NT2/D1 (cell line): ENCODE measurements around the gene ENTREP1.

Source experiments
- SUZ12 ChIP-seq: IDR thresholded peaks from 2 replicates; pipeline ENCODE4 v1.6.1; 2011; ENCODE audit not compliant: insufficient read length, insufficient read depth; ENCODE audit errors: extremely low read depth
- YY1 ChIP-seq: IDR thresholded peaks from 2 replicates; pipeline ENCODE4 v1.6.1; 2011; ENCODE audit not compliant: insufficient read length, insufficient read depth
- ZNF274 ChIP-seq: IDR thresholded peaks from 2 replicates; pipeline ENCODE4 v1.6.1; 2011; ENCODE audit warnings: mild to moderate bottlenecking, low read depth, low read length

DNA sequence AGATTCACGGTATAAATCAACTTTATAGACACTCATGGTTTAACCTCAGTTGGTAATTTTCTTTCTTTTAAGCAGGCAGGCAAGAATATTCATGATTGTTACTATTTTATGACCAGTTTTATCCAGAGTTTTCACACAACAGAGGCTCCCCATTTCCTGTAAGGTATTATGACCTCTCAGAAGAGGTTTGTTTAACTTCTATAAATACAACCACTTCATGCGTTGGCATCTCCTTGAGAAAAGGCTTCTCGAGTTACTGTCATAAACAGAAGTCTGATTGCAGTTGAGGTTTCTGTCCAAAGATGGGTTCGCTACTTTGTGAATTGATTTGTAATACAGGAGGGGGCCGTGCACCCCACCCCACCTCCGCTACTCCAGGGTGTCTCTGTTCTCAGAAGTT lies 55.3 kb downstream of the ENTREP1 start:
- TF ChIP-seq ZNF274 (no peak), YY1 (no peak), SUZ12 (no peak)
